ENCODE measurements around the gene CLCN5. TPM values are rescaled to one million over a fixed set of nuclear protein-coding genes. Genes with fewer than 3 reads are reported as not detected.

CLCN5 gene
- total RNA-seq, 4 donors from 2014 or later = 2.7 to 13.1 (median 6.8) TPM

- TF ChIP-seq POLR2A (IDR thresholded peaks at IDR 0.05) (no peak), CTCF (IDR thresholded peaks at IDR 0.05 in 4 of 5, conservative IDR thresholded peaks at IDR 0.05 in 1 of 5) (no peak)
- H3K9me3 ChIP-seq = no peaks in the 10 kb centered on the region
- H3K36me3 ChIP-seq = no peaks in the 10 kb centered on the region
- peaks cover 4 to 10% of the 10 kb centered on the region in 2 donors for H3K4me1 ChIP-seq
- ATAC-seq = no peak
- in situ Hi-C loops (cut with MboI; ENCODE audit: low sequenced_read_pairs in 4 of 4) (no loop called here), intact Hi-C loops (cut with DNase I; ENCODE audit: low total_unique reads) (loop anchor here (10.0 kb wide), 1 partner anchor 68 kb away; the partner anchor contains the start of gene CLCN5)
- no peak overlapping the region for H3K4me3 ChIP-seq
- no peak overlapping the region for H3K27ac ChIP-seq
- no peaks in the 10 kb centered on the region for H3K27me3 ChIP-seq
- no peak for DNase-seq
These were observed 70.5 kb downstream of the CLCN5 start for GRCh38 chrX:49992853-49993252.

GRCh38 chrX:49993661-49994060 lies 71.3 kb downstream of the CLCN5 start:
- in situ Hi-C loops (cut with MboI; ENCODE audit: low sequenced_read_pairs in 4 of 4) (no loop called here), intact Hi-C loops (cut with DNase I; ENCODE audit: low total_unique reads) (loop anchor here (10.0 kb wide), 1 partner anchor 69 kb away; the partner anchor contains the start of gene CLCN5)
- ATAC-seq = no peak
- Histone ChIP-seq H3K4me3 (no peak overlapping the region), H3K4me1 (peaks cover 4 to 10% of the 10 kb centered on the region in 2 donors), H3K36me3 (no peaks in the 10 kb centered on the region), H3K9me3 (no peaks in the 10 kb centered on the region), H3K27ac (no peak overlapping the region), H3K27me3 (no peaks in the 10 kb centered on the region)
- TF ChIP-seq CTCF (IDR thresholded peaks at IDR 0.05 in 4 of 5, conservative IDR thresholded peaks at IDR 0.05 in 1 of 5) (no peak), POLR2A (IDR thresholded peaks at IDR 0.05) (no peak)
- no peak for DNase-seq

- intact Hi-C loops (cut with DNase I; ENCODE audit: low total_unique reads) = loop anchor here (10.0 kb wide), 1 partner anchor 70 kb away; the partner anchor contains the start of gene CLCN5
- peak overlapping the region in 3 of 4 donors; percentile 23 to 27 (median 26) for H3K27ac ChIP-seq
- no peak for DNase-seq
- peaks cover 4 to 10% of the 10 kb centered on the region in 2 donors for H3K4me1 ChIP-seq
- no peaks in the 10 kb centered on the region for H3K9me3 ChIP-seq
- H3K27me3 ChIP-seq = no peaks in the 10 kb centered on the region
- H3K36me3 ChIP-seq = no peaks in the 10 kb centered on the region
- no peak for ATAC-seq
- H3K4me3 ChIP-seq = no peak overlapping the region
- TF ChIP-seq POLR2A (IDR thresholded peaks at IDR 0.05) (no peak), CTCF (IDR thresholded peaks at IDR 0.05 in 4 of 5, conservative IDR thresholded peaks at IDR 0.05 in 1 of 5) (no peak)
- in situ Hi-C loops (cut with MboI; ENCODE audit: low sequenced_read_pairs in 4 of 4) = no loop called here
These were observed 72.8 kb downstream of the CLCN5 start for GRCh38 chrX:49995107-49995731.

DNA sequence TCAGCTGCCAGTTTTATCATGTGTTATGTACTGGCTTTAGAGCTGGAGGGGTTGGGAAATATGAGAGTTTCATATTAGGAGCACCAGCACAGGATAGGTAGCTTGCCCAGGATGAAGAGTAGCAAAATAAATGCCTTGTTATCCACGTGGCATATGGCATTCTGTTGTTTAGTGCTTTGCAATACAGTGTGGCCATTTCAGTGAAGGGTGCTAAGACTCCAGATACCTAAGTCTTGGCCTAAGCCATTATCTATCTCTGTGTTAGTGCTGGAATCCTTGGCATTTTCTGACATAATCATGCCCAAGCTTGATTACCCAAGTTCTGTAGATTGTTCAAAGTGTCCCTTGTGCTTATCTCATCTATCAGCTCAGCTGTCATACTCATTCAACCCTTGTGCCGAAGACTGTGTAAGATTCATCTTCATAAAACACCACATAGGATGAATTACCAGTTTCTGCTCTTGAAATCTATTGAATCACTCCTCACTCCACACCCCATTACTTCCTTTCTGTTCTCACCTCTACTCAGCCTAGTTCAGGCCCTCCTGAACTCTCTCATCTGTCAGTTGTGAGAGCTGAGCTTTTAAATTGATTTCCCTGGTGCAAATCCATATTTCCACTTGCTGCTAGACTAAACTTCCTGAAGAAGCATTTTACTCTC lies 73.5 kb downstream of the CLCN5 start:
- intact Hi-C loops (cut with DNase I; ENCODE audit: low total_unique reads) = loop anchor here (10.0 kb wide), 1 partner anchor 71 kb away; the partner anchor contains the start of gene CLCN5
- peak in 1 of 2 donors; percentile 55 for ATAC-seq
- DNase-seq = no peak
- Histone ChIP-seq H3K27me3 (no peaks in the 10 kb centered on the region), H3K9me3 (no peaks in the 10 kb centered on the region), H3K27ac (peak overlapping the region in 3 of 4 donors; percentile 23 to 27 (median 26)), H3K36me3 (no peaks in the 10 kb centered on the region), H3K4me1 (peaks cover 4 to 10% of the 10 kb centered on the region in 2 donors), H3K4me3 (no peak overlapping the region)
- TF ChIP-seq CTCF (IDR thresholded peaks at IDR 0.05 in 4 of 5, conservative IDR thresholded peaks at IDR 0.05 in 1 of 5) (no peak), POLR2A (IDR thresholded peaks at IDR 0.05) (no peak)
- in situ Hi-C loops (cut with MboI; ENCODE audit: low sequenced_read_pairs in 4 of 4) = no loop called here

All from gastrocnemius medialis (tissue), 4 donors.